GM12874 (cell line): Measurements from ENCODE around the gene SHISA9.

Experiments used
- TF ChIP-seq, protein P1 (sequence below): IDR thresholded peaks from 2 replicates; pipeline ENCODE4 v1.5.1; 2011; ENCODE audit warnings: low read depth, mild to moderate bottlenecking, control low read depth, low read length, moderate library complexity; ENCODE audit not compliant: insufficient read depth

SHISA9 gene

DNA sequence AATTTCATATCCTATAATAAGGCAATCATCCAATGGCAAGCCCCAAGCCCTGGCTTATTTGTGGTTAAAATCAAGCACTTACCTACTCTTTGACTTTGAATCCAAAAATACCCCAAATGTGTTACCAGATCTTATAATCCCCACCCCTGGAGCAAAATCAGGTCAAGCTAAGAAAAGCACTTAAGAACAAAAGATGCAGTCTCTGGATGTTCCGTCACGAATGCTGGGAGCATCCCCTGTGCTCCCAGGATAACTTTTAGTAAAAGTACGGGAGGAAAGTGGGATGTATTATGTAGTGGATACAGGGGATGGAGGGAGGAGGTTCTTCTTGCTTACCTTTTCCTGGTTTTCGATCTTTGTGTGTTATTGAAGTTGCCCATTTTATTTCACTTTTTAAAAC, 29.5 kb downstream of the SHISA9 start:
- TF ChIP-seq, protein P1, sequence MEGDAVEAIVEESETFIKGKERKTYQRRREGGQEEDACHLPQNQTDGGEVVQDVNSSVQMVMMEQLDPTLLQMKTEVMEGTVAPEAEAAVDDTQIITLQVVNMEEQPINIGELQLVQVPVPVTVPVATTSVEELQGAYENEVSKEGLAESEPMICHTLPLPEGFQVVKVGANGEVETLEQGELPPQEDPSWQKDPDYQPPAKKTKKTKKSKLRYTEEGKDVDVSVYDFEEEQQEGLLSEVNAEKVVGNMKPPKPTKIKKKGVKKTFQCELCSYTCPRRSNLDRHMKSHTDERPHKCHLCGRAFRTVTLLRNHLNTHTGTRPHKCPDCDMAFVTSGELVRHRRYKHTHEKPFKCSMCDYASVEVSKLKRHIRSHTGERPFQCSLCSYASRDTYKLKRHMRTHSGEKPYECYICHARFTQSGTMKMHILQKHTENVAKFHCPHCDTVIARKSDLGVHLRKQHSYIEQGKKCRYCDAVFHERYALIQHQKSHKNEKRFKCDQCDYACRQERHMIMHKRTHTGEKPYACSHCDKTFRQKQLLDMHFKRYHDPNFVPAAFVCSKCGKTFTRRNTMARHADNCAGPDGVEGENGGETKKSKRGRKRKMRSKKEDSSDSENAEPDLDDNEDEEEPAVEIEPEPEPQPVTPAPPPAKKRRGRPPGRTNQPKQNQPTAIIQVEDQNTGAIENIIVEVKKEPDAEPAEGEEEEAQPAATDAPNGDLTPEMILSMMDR, result no peak

DNA sequence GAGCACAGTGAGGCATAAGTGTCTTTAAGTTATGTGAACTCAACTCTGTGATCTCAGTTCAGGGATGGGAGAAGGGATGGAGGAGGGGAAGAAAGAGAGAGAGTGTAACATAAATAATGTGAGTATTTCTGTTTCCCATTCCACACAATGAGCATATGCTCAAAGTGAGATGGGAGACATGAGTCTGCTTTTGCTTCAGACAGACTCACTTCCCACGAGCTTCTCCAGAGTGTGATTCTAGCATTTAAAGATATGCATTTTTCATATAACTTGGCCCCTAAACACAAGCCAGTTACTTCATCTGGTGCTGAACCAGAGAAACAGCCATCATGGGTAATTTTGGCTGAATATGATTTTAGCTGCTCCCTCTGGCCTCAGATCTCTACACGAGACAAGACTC, 35.0 kb downstream of the SHISA9 start:
- TF ChIP-seq, protein P1, result no peak

DNA sequence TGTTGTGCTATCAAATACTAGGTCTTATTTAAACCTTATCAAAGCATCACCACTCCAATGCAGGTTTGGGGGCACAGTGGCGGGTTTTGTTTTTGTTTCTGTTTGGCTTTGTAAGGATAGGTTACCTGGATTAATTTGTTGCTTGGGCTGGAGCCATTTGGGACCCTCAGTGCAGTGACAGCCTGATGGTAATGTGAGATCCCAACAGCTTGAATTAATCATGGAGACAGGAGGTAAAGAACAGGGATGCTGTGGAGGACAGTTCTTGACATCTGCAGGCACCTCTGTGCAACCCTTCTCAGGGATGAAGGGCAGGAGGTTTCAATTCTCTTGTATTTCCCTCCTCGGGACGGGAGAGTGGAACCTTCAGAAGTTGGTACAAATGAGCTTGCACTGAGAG, 40.5 kb downstream of the SHISA9 start:
- TF ChIP-seq, protein P1, result no peak

DNA sequence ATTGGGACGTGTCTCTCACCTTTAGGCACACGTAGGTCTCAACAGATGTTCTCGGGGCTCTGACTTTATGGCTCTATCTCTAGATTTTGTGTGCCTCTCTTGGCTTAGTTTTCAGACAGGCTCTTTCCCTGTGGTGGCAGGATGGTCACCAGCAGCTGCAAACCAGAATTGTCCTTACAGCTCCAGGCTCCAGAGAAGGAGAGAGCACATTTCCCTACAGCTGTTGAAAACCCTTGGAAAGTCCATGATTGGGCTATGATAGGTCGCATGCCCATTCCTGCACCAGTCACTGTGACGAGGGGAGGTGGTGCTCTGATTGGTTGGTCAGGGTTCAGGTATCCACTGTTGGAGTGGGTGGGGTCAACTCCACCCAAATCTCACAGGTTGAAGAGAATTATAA, 41.5 kb downstream of the SHISA9 start:
- TF ChIP-seq, protein P1, result no peak

DNA sequence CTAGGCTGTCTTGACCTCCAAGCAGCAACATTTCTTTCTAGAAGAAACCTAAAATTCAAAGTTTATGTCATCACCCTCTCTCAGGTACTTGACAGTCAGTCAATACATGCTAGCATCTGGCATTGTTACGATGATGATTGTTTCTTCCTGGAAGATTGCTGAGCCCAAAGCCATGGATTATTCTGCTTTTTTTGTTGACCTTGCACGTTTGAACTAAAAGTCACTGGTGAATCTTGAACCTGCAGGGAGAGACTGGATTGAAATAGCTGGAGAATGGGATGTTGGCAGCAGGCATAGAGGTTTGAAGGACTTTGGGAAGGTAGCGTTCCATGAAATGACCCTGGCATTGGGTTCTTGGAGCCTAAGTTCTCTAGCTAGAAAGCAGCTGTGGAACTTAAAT, 42.9 kb downstream of the SHISA9 start:
- TF ChIP-seq, protein P1, result no peak

DNA sequence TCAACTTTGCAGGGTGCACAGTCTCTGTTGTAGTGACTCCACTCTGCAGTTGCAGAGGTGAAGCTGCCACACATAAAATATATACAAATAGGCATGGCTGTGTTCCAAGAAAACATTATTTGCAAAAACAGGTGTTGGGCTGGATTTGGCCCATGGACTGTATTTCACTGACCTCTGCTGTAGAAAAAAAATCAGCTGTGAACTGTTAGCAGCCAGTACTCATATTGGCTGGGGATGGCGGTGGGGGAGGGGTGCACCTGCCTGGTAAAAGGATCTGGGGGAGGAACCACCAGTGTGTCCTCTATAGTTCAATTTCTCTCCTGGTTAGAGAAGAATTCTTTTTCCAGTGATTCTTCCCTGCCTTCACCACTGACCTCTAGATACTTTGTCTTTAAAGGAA, 50.0 kb downstream of the SHISA9 start:
- TF ChIP-seq, protein P1, result no peak

DNA sequence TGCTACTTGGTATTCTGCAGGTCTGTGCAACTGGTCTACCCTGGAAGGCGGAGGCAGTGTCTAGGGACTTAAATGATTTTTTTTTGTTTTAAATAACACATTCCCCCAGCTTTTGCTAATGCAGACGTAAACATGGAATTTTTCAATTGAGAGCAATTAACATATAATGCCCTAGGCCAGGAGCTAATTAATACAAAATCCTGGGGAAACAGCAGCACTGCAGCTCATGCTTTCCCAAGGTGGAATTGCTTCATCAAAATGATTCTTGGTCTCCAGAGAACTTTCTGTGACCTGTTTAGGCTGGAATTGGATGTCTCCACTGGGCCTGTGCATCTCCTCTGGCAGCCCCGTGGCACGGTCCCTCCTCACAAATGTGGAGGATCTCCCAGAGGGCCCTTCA, 50.6 kb downstream of the SHISA9 start:
- TF ChIP-seq, protein P1, result no peak

DNA sequence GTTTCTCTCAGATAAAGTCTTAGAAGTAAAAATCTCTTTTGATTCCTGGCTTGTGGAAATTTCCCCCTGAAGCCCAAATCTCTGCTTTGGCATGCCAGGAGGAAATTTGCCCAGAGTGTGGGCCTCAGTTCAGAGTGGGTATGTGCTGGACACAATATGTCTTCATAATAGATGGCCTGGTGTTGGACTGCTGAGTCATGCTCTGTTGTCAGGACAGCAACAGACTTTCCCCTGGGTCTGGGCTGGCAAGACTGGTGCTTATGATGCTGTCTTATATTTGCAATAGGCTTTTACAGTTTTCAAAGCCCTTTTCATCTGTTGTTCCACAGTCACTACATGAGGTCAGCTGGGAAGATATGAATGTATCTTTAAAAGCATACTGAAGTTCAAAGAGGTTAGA, 57.0 kb downstream of the SHISA9 start:
- TF ChIP-seq, protein P1, result no peak
